K562 (cell line): Measurements from ENCODE around the gene SAMD9.
"Not testable (repeated sequence)": the region's sequence is repeated elsewhere in the genome, so short reads cannot be mapped to it uniquely, and the experiment has no call there.

ENCODE experiments used
- CTCF ChIP-seq, 3 experiments: IDR thresholded peaks in 2 of 3; conservative IDR thresholded peaks in 1 of 3; 2 replicates each; pipeline ENCODE4 v1.5.1; 2011 to 2012; ENCODE audit warnings: low read length in 3 of 3, mild to moderate bottlenecking in 3 of 3, control low read depth in 2 of 3, improper control_type of control experiment in 1 of 3, inconsistent platforms in 1 of 3, low read depth in 1 of 3, mixed read lengths in 1 of 3, moderate library complexity in 1 of 3; ENCODE audit not compliant: insufficient read depth in 2 of 3
- FOSL1 ChIP-seq: fragments of 200-800 bp; sonication (Bioruptor generic); conservative IDR thresholded peaks from 2 replicates; pipeline ENCODE4 v1.6.1; 2016; ENCODE audit warnings: missing genetic modification characterization, missing compliant biosample characterization
- HDAC1 ChIP-seq, 2 experiments: fragments of 450-650 bp; IDR thresholded peaks; 2 replicates each; pipeline ENCODE4 v1.6.1; 2016 to 2017; ENCODE audit warnings: inconsistent platforms in 1 of 2, mild to moderate bottlenecking in 1 of 2, moderate library complexity in 1 of 2
- MAX ChIP-seq: sonication (generic); formaldehyde crosslinking; IDR thresholded peaks from 2 replicates; pipeline ENCODE4 v1.9.0; 2022; ENCODE audit warnings: mild to moderate bottlenecking, missing genetic modification reagents
- POLR2AphosphoS5 ChIP-seq: IDR thresholded peaks from 2 replicates; pipeline ENCODE4 v1.6.1; 2011; ENCODE audit warnings: mild to moderate bottlenecking, low read depth, low read length, moderate library complexity; ENCODE audit not compliant: control insufficient read depth, insufficient read depth
- PRMT5 ChIP-seq: sonication (generic); formaldehyde crosslinking; IDR thresholded peaks from 2 replicates; pipeline ENCODE4 v1.5.0; 2020; ENCODE audit warnings: missing genetic modification reagents
- RAD21 ChIP-seq, 2 experiments: fragments of 250-450 bp in 1 of 2; fragments of 450-650 bp in 1 of 2; sonication (Bioruptor Pico) in 1 of 2; formaldehyde crosslinking in 1 of 2; IDR thresholded peaks in 1 of 2; conservative IDR thresholded peaks in 1 of 2; 2 replicates each; pipeline versions ENCODE4 v1.4.0 to v1.8.0; 2020 to 2022; ENCODE audit warnings: mild to moderate bottlenecking in 2 of 2, moderate library complexity in 1 of 2
- RNF2 ChIP-seq: sonication (generic); IDR thresholded peaks from 2 replicates; pipeline ENCODE4 v1.6.1; 2016
- SRSF9 ChIP-seq: fragments of 200-400 bp; formaldehyde crosslinking; IDR thresholded peaks from 2 replicates; pipeline ENCODE4 v1.6.1; 2017; ENCODE audit warnings: low read depth, low read length, borderline replicate concordance
- TF ChIP-seq, protein P1 (sequence below), 2 experiments: fragments of 450-650 bp in 1 of 2; sonication (generic) in 1 of 2; formaldehyde crosslinking; conservative IDR thresholded peaks; 2 replicates each; pipeline versions ENCODE4 v1.4.0 to v1.8.1; 2020 to 2022; ENCODE audit warnings: mild to moderate bottlenecking in 1 of 2, missing genetic modification reagents in 1 of 2
- TF ChIP-seq, protein P2 (sequence below): sonication (generic); formaldehyde crosslinking; IDR thresholded peaks from 2 replicates; pipeline ENCODE4 v1.5.0; 2020; ENCODE audit warnings: missing genetic modification reagents
- TF ChIP-seq, protein P3 (sequence below): sonication (generic); formaldehyde crosslinking; IDR thresholded peaks from 2 replicates; pipeline ENCODE4 v1.8.0; 2023; ENCODE audit warnings: missing genetic modification reagents, mild to moderate bottlenecking, borderline replicate concordance

- TF ChIP-seq, protein P1, sequence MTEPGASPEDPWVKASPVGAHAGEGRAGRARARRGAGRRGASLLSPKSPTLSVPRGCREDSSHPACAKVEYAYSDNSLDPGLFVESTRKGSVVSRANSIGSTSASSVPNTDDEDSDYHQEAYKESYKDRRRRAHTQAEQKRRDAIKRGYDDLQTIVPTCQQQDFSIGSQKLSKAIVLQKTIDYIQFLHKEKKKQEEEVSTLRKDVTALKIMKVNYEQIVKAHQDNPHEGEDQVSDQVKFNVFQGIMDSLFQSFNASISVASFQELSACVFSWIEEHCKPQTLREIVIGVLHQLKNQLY (CRISPR knock-in tag; conservative IDR thresholded peaks at IDR 0.05): not testable (repeated sequence)
- not testable (repeated sequence) for TF ChIP-seq PRMT5; FOSL1 (tag); POLR2AphosphoS5; MAX; RNF2; RAD21 (CRISPR knock-in tag; conservative IDR thresholded peaks at IDR 0.05 in 1 of 2, IDR thresholded peaks at IDR 0.05 in 1 of 2); CTCF (IDR thresholded peaks at IDR 0.05 in 2 of 3, conservative IDR thresholded peaks at IDR 0.05 in 1 of 3; ENCODE audit: insufficient read depth in 2 of 3, low read depth in 1 of 3, low read length in 3 of 3); HDAC1 (IDR thresholded peaks at IDR 0.05); SRSF9
- TF ChIP-seq, protein P2, sequence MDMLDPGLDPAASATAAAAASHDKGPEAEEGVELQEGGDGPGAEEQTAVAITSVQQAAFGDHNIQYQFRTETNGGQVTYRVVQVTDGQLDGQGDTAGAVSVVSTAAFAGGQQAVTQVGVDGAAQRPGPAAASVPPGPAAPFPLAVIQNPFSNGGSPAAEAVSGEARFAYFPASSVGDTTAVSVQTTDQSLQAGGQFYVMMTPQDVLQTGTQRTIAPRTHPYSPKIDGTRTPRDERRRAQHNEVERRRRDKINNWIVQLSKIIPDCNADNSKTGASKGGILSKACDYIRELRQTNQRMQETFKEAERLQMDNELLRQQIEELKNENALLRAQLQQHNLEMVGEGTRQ (CRISPR knock-in tag): not testable (repeated sequence)
- TF ChIP-seq, protein P3, sequence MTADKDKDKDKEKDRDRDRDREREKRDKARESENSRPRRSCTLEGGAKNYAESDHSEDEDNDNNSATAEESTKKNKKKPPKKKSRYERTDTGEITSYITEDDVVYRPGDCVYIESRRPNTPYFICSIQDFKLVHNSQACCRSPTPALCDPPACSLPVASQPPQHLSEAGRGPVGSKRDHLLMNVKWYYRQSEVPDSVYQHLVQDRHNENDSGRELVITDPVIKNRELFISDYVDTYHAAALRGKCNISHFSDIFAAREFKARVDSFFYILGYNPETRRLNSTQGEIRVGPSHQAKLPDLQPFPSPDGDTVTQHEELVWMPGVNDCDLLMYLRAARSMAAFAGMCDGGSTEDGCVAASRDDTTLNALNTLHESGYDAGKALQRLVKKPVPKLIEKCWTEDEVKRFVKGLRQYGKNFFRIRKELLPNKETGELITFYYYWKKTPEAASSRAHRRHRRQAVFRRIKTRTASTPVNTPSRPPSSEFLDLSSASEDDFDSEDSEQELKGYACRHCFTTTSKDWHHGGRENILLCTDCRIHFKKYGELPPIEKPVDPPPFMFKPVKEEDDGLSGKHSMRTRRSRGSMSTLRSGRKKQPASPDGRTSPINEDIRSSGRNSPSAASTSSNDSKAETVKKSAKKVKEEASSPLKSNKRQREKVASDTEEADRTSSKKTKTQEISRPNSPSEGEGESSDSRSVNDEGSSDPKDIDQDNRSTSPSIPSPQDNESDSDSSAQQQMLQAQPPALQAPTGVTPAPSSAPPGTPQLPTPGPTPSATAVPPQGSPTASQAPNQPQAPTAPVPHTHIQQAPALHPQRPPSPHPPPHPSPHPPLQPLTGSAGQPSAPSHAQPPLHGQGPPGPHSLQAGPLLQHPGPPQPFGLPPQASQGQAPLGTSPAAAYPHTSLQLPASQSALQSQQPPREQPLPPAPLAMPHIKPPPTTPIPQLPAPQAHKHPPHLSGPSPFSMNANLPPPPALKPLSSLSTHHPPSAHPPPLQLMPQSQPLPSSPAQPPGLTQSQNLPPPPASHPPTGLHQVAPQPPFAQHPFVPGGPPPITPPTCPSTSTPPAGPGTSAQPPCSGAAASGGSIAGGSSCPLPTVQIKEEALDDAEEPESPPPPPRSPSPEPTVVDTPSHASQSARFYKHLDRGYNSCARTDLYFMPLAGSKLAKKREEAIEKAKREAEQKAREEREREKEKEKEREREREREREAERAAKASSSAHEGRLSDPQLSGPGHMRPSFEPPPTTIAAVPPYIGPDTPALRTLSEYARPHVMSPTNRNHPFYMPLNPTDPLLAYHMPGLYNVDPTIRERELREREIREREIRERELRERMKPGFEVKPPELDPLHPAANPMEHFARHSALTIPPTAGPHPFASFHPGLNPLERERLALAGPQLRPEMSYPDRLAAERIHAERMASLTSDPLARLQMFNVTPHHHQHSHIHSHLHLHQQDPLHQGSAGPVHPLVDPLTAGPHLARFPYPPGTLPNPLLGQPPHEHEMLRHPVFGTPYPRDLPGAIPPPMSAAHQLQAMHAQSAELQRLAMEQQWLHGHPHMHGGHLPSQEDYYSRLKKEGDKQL (CRISPR knock-in tag): not testable (repeated sequence)
These were observed 44.4 kb downstream of the SAMD9 start for GRCh38 chr7:93073357-93073756.
